GM13976 (cell line): ENCODE results near the gene DGKA.

Experiments used
- DNase-seq: peaks from one replicate; pipeline ENCODE4 v3.0.0; 2012; ENCODE audit warnings: low spot score
- in situ Hi-C: fragments of 300-500 bp; cut with MboI; formaldehyde crosslinking; loops from one replicate; pipeline ENCODE4 v1.12.0; 2022; ENCODE audit warnings: low sequenced_read_pairs, mixed read lengths, inconsistent platforms; ENCODE audit not compliant: unreplicated experiment
- TF ChIP-seq, protein P1 (sequence below): IDR thresholded peaks from 2 replicates; pipeline ENCODE4 v1.5.1; 2012; ENCODE audit warnings: borderline replicate concordance, mild to moderate bottlenecking; ENCODE audit not compliant: insufficient read depth; ENCODE audit errors: extremely low read depth, missing control alignments, control extremely low read depth

Gene DGKA

DNA sequence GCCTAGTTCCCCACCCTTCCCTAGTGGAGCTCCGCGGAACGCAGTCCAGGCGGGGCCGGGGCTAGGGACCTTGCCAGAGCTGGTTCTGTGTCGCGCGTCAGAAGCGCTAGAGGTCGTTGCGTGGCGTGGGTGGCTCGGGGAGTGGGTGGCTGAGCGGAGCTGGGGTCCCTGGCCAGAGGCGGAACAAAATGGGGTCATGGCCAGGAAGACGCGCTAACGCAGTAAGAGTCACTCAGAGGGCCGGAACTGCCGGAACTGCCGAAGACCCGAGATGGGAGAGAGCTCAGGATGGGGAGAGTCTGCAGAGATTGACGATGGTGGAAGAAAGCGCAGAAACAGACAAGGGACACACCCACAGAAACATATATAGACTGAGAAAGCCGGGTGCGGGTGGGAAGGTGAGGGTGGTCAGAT lies 4.8 kb downstream of the DGKA start:
- no peak for DNase-seq
- TF ChIP-seq, protein P1, sequence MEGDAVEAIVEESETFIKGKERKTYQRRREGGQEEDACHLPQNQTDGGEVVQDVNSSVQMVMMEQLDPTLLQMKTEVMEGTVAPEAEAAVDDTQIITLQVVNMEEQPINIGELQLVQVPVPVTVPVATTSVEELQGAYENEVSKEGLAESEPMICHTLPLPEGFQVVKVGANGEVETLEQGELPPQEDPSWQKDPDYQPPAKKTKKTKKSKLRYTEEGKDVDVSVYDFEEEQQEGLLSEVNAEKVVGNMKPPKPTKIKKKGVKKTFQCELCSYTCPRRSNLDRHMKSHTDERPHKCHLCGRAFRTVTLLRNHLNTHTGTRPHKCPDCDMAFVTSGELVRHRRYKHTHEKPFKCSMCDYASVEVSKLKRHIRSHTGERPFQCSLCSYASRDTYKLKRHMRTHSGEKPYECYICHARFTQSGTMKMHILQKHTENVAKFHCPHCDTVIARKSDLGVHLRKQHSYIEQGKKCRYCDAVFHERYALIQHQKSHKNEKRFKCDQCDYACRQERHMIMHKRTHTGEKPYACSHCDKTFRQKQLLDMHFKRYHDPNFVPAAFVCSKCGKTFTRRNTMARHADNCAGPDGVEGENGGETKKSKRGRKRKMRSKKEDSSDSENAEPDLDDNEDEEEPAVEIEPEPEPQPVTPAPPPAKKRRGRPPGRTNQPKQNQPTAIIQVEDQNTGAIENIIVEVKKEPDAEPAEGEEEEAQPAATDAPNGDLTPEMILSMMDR = no peak
- in situ Hi-C loops = no loop called here

DNA sequence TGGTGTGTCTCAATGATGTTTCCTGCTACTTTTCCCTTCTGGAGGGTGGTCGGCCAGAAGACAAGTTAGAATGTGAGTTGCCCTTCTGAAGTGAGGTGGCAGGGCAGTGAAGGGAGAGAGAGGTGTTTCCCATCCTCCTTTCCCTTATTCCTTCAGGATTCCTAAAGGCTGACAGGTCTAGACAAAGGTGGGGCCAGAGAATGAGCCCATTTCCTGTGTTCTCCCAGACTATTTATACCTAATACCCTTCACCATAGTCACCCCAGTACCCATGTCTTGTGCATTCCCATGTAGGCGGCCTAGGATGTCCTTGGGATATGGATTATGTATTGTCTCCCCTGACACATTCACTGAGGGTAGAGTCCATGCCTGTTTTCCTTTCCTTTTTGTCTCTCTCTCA lies 7.0 kb downstream of the DGKA start:
- TF ChIP-seq, protein P1 = no peak
- no peak for DNase-seq
- in situ Hi-C loops = no loop called here

DNA sequence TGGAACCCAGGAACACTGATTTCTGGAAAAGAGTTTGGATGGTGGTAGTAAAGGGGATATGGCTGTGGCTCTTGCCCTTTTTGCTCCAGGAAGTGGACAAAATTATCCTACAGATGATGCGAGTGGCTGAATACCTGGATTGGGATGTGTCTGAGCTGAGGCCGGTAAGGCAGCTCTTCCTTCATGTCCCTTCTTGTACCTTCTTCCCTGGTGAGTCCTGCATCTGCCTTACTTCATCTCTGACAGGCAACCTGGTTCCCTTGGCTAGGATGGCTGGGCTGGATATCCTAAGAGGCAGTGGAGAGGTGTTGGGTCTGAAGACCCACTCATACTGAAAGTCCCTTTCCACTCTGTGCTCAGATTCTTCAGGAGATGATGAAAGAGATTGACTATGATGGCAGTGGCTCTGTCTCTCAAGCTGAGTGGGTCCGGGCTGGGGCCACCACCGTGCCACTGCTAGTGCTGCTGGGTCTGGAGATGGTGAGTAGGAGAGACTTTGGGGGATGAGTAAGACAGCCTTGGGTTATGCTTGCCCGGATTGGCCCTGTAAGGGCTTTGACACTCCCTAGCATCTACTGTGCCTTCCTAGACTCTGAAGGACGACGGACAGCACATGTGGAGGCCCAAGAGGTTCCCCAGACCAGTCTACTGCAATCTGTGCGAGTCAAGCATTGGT lies 8.0 kb downstream of the DGKA start:
- DNase-seq = no peak
- in situ Hi-C loops = no loop called here
- TF ChIP-seq, protein P1 = no peak

DNA sequence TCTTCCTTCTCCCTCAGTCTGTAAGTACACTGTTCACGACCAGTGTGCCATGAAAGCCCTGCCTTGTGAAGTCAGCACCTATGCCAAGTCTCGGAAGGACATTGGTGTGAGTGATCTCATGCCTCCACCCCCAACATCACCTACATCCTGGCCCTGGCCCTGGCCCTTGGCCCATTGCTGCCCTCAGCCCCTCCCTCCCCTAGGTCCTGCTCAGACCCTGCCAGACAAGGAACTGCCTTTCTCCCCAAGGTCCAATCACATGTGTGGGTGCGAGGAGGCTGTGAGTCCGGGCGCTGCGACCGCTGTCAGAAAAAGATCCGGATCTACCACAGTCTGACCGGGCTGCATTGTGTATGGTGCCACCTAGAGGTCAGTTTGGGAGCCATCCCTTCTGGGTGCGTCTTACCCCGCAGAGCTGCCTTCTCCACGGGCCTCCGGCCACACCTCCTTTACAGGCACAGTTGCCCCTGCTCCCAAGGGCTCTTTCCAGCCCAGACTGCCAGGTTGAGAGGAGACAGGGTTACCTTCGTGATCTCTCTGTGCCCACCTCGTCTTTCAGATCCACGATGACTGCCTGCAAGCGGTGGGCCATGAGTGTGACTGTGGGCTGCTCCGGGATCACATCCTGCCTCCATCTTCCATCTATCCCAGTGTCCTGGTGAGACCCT lies 9.2 kb downstream of the DGKA start:
- TF ChIP-seq, protein P1 = peak; percentile 87
- peak; percentile 86 for DNase-seq
- in situ Hi-C loops = loop anchor here (10.0 kb wide), 1 partner anchor 205 kb away; no protein-coding TSS in a partner anchor

DNA sequence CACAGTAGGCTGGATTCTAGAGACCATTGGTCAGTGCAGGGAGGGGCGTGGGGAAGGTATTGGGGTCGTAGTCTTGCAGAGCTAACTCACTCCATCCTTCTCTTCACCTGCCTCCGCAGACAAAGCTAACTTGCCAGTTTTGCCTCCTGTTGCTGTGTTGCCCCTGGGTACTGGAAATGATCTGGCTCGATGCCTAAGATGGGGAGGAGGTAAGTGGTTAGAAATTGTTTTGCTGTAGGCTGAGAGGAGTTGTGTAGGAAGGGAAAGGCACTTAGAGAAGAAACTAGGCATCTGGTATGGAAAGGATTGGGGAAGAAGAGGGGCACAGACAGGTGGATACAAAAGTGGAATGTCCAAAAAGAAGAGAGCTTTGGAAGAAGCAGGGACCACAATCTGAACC lies 11.1 kb downstream of the DGKA start:
- in situ Hi-C loops = loop anchor here (10.0 kb wide), 1 partner anchor 207 kb away; no protein-coding TSS in a partner anchor
- TF ChIP-seq, protein P1 = no peak

DNA sequence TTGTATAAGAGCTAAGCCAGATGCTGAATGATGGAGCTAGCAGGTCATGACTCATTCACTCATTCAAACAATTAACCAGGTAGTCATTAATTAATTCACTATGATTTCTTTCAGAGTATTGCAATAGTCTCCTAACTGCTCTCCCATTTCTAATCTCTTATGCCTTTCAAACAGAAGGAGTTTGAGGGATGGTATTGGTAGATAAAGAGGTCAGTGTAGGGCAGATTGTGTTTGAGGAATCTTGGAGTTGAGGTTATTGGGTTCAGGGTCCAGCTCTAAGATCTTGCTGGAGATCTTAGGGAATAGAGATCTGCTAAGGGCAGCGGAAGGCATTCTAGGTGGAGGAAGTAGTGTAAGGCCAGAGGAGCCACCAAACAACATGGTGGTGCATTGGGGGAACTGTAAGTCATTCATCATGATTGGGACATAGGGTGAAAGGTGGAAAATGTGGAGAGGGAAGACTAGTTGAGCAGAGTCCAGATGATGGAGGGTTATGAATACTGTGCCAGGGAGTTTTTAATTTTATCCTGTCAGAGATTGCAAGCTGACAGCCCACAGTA lies 11.7 kb downstream of the DGKA start:
- no peak for DNase-seq
- TF ChIP-seq, protein P1 = no peak
- in situ Hi-C loops = loop anchor here (10.0 kb wide), 1 partner anchor 208 kb away; no protein-coding TSS in a partner anchor

More for the DNA sequence above, 11.1 kb downstream of the DGKA start:
- DNase-seq = no peak
